ENCODE measurements around the gene DPF3.

Gene DPF3

DNA sequence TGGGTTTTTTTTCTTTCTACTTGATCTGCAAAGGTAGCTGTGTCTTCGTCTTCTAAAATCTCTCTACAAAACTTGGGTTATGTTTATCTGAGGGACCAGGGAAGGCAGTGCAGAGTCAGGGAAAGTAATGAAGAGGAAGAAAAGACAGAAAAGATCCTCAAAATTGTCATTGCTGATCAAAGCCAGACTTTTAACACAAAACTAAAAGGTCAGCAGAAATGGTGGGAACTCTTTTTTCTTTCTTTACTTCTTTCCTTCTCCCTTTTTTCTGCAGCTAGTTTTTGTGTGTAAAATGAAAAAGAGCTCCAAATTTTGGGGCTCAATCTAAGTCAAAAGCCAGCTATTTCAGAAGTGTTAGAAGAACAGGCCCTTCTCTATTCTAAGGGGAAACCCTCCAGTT, 11.9 kb downstream of the DPF3 start:
- Histone ChIP-seq H3K4me3 (ENCODE audit: low read length) (no peak overlapping the region), H3F3A (ENCODE audit: insufficient read depth, low read length) (no peaks in the 10 kb centered on the region), H3K79me2 (ENCODE audit: low read length) (peaks cover 98% of the 10 kb centered on the region), H3K4me1 (ENCODE audit: low read length) (peaks cover under 1% of the 10 kb centered on the region; the same call in 1 of the 2 replicates), H3K27me3 (replicated peaks; ENCODE audit: insufficient read depth, low read length) (no peaks in the 10 kb centered on the region), H4K20me1 (ENCODE audit: insufficient read depth, low read length) (no peaks in the 10 kb centered on the region), H3K9me3 (replicated peaks; ENCODE audit: insufficient read depth, low read length) (no peaks in the 10 kb centered on the region), H3K9ac (ENCODE audit: low read length) (no peak overlapping the region), H2AFZ (ENCODE audit: low read length) (no peak overlapping the region), H3K27ac (ENCODE audit: low read length) (no peak overlapping the region), H3K9me2 (replicated peaks; ENCODE audit: insufficient read depth, low read length) (no peaks in the 10 kb centered on the region), H3K36me3 (replicated peaks; ENCODE audit: insufficient read depth, low read length) (no peaks in the 10 kb centered on the region), H3K4me2 (ENCODE audit: low read depth, low read length) (no peak overlapping the region)
- no peak for DNase-seq
- TF ChIP-seq EZH2 (optimal IDR thresholded peaks at IDR 0.05; ENCODE audit: low read depth, low read length): no peak
- TF ChIP-seq, protein P1, sequence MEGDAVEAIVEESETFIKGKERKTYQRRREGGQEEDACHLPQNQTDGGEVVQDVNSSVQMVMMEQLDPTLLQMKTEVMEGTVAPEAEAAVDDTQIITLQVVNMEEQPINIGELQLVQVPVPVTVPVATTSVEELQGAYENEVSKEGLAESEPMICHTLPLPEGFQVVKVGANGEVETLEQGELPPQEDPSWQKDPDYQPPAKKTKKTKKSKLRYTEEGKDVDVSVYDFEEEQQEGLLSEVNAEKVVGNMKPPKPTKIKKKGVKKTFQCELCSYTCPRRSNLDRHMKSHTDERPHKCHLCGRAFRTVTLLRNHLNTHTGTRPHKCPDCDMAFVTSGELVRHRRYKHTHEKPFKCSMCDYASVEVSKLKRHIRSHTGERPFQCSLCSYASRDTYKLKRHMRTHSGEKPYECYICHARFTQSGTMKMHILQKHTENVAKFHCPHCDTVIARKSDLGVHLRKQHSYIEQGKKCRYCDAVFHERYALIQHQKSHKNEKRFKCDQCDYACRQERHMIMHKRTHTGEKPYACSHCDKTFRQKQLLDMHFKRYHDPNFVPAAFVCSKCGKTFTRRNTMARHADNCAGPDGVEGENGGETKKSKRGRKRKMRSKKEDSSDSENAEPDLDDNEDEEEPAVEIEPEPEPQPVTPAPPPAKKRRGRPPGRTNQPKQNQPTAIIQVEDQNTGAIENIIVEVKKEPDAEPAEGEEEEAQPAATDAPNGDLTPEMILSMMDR (IDR thresholded peaks at IDR 0.05; ENCODE audit: low read length): no peak
- no peak for TF ChIP-seq EZH2phosphoT487 (IDR thresholded peaks at IDR 0.05; ENCODE audit: low read length)

DNA sequence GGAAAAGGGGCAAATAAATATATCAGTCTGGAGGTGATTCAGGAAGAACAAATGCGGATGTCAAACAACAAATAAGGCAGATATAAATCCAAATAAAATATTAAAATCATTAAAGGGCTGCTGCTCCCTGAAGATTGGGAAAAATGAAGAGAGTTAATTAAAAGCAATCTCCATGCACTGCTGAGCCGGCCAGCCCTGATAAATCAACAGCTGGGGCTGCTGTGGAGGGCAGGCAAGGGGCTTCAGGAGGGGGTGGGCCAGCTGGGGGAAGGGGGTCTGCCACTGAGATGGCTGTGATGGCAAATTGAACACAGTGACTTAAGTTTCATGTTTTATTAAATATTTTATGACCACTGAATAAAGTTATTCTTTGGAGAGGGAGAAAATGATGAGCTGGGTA, 12.4 kb downstream of the DPF3 start:
- TF ChIP-seq, protein P1 (IDR thresholded peaks at IDR 0.05; ENCODE audit: low read length): no peak
- TF ChIP-seq EZH2phosphoT487 (IDR thresholded peaks at IDR 0.05; ENCODE audit: low read length): no peak
- TF ChIP-seq EZH2 (optimal IDR thresholded peaks at IDR 0.05; ENCODE audit: low read depth, low read length): no peak
- H3K27me3 ChIP-seq (replicated peaks; ENCODE audit: insufficient read depth, low read length): no peaks in the 10 kb centered on the region
- DNase-seq: no peak

GRCh38 chr14:72880820-72881219, 13.1 kb downstream of the DPF3 start:
- Histone ChIP-seq H3K79me2 (ENCODE audit: low read length) (peaks cover 98% of the 10 kb centered on the region), H2AFZ (ENCODE audit: low read length) (no peak overlapping the region), H3K4me2 (ENCODE audit: low read depth, low read length) (no peak overlapping the region), H3K9me2 (replicated peaks; ENCODE audit: insufficient read depth, low read length) (no peaks in the 10 kb centered on the region), H3K27ac (ENCODE audit: low read length) (no peak overlapping the region), H3K4me1 (ENCODE audit: low read length) (no peaks in the 10 kb centered on the region), H3K9ac (ENCODE audit: low read length) (no peak overlapping the region), H4K20me1 (ENCODE audit: insufficient read depth, low read length) (no peaks in the 10 kb centered on the region), H3K9me3 (replicated peaks; ENCODE audit: insufficient read depth, low read length) (no peaks in the 10 kb centered on the region), H3K4me3 (ENCODE audit: low read length) (no peak overlapping the region), H3K27me3 (replicated peaks; ENCODE audit: insufficient read depth, low read length) (no peaks in the 10 kb centered on the region), H3K36me3 (replicated peaks; ENCODE audit: insufficient read depth, low read length) (no peaks in the 10 kb centered on the region), H3F3A (ENCODE audit: insufficient read depth, low read length) (no peaks in the 10 kb centered on the region)
- TF ChIP-seq, protein P1 (IDR thresholded peaks at IDR 0.05; ENCODE audit: low read length): no peak
- TF ChIP-seq EZH2phosphoT487 (IDR thresholded peaks at IDR 0.05; ENCODE audit: low read length): no peak
- no peak for TF ChIP-seq EZH2 (optimal IDR thresholded peaks at IDR 0.05; ENCODE audit: low read depth, low read length)
- no peak for DNase-seq

More for the DNA sequence above, 12.4 kb downstream of the DPF3 start:
- Histone ChIP-seq H3K79me2 (ENCODE audit: low read length) (peaks cover 98% of the 10 kb centered on the region), H3K9me3 (replicated peaks; ENCODE audit: insufficient read depth, low read length) (no peaks in the 10 kb centered on the region), H3K4me2 (ENCODE audit: low read depth, low read length) (no peak overlapping the region), H2AFZ (ENCODE audit: low read length) (no peak overlapping the region), H3K9me2 (replicated peaks; ENCODE audit: insufficient read depth, low read length) (no peaks in the 10 kb centered on the region), H3K4me1 (ENCODE audit: low read length) (no peaks in the 10 kb centered on the region), H3F3A (ENCODE audit: insufficient read depth, low read length) (no peaks in the 10 kb centered on the region), H4K20me1 (ENCODE audit: insufficient read depth, low read length) (no peaks in the 10 kb centered on the region), H3K9ac (ENCODE audit: low read length) (no peak overlapping the region), H3K27ac (ENCODE audit: low read length) (no peak overlapping the region), H3K4me3 (ENCODE audit: low read length) (no peak overlapping the region), H3K36me3 (replicated peaks; ENCODE audit: insufficient read depth, low read length) (no peaks in the 10 kb centered on the region)
